Measurements from ENCODE around the gene RASL10A.

RASL10A gene

GRCh38 chr22:29310863-29311339 lies 4.6 kb downstream of the RASL10A start:
- Mint-ChIP-seq H3K36me3 (ENCODE audit: insufficient read depth) (peaks cover 7% of the 10 kb centered on the region), H3K4me3 (no peak overlapping the region), H3K4me1 (ENCODE audit: low read depth in 2 of 2) (peaks cover 28 to 39% of the 10 kb centered on the region in 2 donors), H3K27me3 (peaks cover 37 to 39% of the 10 kb centered on the region in 2 donors), H3K9me3 (no peaks in the 10 kb centered on the region), H3K27ac (no peak overlapping the region)
- ATAC-seq (replicated peaks) (peak; percentile 46), DNase-seq (peak in 2 of 3 experiments; percentile 31 to 35)

GRCh38 chr22:29310065-29310862 lies 5.2 kb downstream of the RASL10A start:
- no peak overlapping the region for H3K4me3 Mint-ChIP-seq
- peaks cover 28 to 42% of the 10 kb centered on the region in 2 donors for H3K4me1 Mint-ChIP-seq (ENCODE audit: low read depth in 2 of 2)
- H3K36me3 Mint-ChIP-seq (ENCODE audit: insufficient read depth): peaks cover 7% of the 10 kb centered on the region
- H3K9me3 Mint-ChIP-seq: no peaks in the 10 kb centered on the region
- no peak overlapping the region for H3K27ac Mint-ChIP-seq
- ATAC-seq (replicated peaks) (no peak), DNase-seq (no peak)
- peaks cover 40 to 45% of the 10 kb centered on the region in 2 donors for H3K27me3 Mint-ChIP-seq

- Mint-ChIP-seq H3K27ac (no peak overlapping the region), H3K27me3 (peaks cover 44 to 48% of the 10 kb centered on the region in 2 donors), H3K4me3 (peak overlapping the region; percentile 25 to 57), H3K4me1 (ENCODE audit: low read depth in 2 of 2) (peaks cover 26 to 39% of the 10 kb centered on the region in 2 donors), H3K36me3 (ENCODE audit: insufficient read depth) (peaks cover 11% of the 10 kb centered on the region), H3K9me3 (no peaks in the 10 kb centered on the region)
- DNase-seq (no peak), ATAC-seq (replicated peaks) (no peak)
These were observed 6.0 kb downstream of the RASL10A start for GRCh38 chr22:29309332-29310064.

GRCh38 chr22:29308791-29309262 lies 6.7 kb downstream of the RASL10A start:
- Mint-ChIP-seq H3K27ac (no peak overlapping the region), H3K4me1 (ENCODE audit: low read depth in 2 of 2) (peaks cover 19 to 32% of the 10 kb centered on the region in 2 donors), H3K36me3 (ENCODE audit: insufficient read depth) (peaks cover 11% of the 10 kb centered on the region), H3K9me3 (no peaks in the 10 kb centered on the region), H3K4me3 (peak overlapping the region; percentile 34 to 57), H3K27me3 (peaks cover 39 to 42% of the 10 kb centered on the region in 2 donors)
- DNase-seq: peak; percentile 31 to 45 (median 38)
- ATAC-seq (replicated peaks): peak; percentile 71

GRCh38 chr22:29308148-29308790 lies 7.2 kb downstream of the RASL10A start:
- DNase-seq (no peak), ATAC-seq (replicated peaks) (no peak)
- Mint-ChIP-seq H3K27me3 (peaks cover 34 to 36% of the 10 kb centered on the region in 2 donors), H3K36me3 (ENCODE audit: insufficient read depth) (peaks cover 8% of the 10 kb centered on the region), H3K4me1 (ENCODE audit: low read depth in 2 of 2) (peaks cover 15 to 27% of the 10 kb centered on the region in 2 donors), H3K4me3 (peak overlapping the region; percentile 34 to 82), H3K9me3 (no peaks in the 10 kb centered on the region), H3K27ac (no peak overlapping the region)

- ATAC-seq (replicated peaks) (no peak), DNase-seq (no peak)
- Mint-ChIP-seq H3K27ac (peak overlapping the region in 1 of 2 donors; percentile 28), H3K9me3 (no peaks in the 10 kb centered on the region), H3K4me3 (peak overlapping the region; percentile 79 to 82), H3K36me3 (ENCODE audit: insufficient read depth) (peaks cover 8% of the 10 kb centered on the region), H3K4me1 (ENCODE audit: low read depth in 2 of 2) (peaks cover 15 to 25% of the 10 kb centered on the region in 2 donors), H3K27me3 (peaks cover 28 to 30% of the 10 kb centered on the region in 2 donors)
These were observed 7.8 kb downstream of the RASL10A start for GRCh38 chr22:29307596-29308147.

- peaks cover 11% of the 10 kb centered on the region for H3K36me3 Mint-ChIP-seq (ENCODE audit: insufficient read depth)
- ATAC-seq (replicated peaks): peak; percentile 37
- H3K27ac Mint-ChIP-seq: peak overlapping the region in 1 of 2 donors; percentile 28
- H3K4me3 Mint-ChIP-seq: peak overlapping the region; percentile 83 to 86
- H3K4me1 Mint-ChIP-seq (ENCODE audit: low read depth in 2 of 2): peaks cover 15 to 25% of the 10 kb centered on the region in 2 donors
- H3K27me3 Mint-ChIP-seq: peaks cover 21 to 23% of the 10 kb centered on the region in 2 donors
- H3K9me3 Mint-ChIP-seq: no peaks in the 10 kb centered on the region
- DNase-seq: peak in 1 of 3 experiments; percentile 18
These were observed 8.5 kb downstream of the RASL10A start for GRCh38 chr22:29306835-29307595.

GRCh38 chr22:29306175-29306834 lies 9.2 kb downstream of the RASL10A start, which contains the start of gene GAS2L1:
GAS2L1 (plus strand) TSS chr22:29306650; CDS start chr22:29308106, 1,456 bp downstream.
- peaks cover 15% of the 10 kb centered on the region for H3K36me3 Mint-ChIP-seq (ENCODE audit: insufficient read depth)
- DNase-seq (peak in 2 of 3 experiments; percentile 26 to 38), ATAC-seq (replicated peaks) (peak; percentile 53)
- H3K27me3 Mint-ChIP-seq: peaks cover 19 to 21% of the 10 kb centered on the region in 2 donors
- H3K4me3 Mint-ChIP-seq: peak within 1 kb of the TSS; percentile 83 to 86
- peaks cover 16 to 26% of the 10 kb centered on the region in 2 donors for H3K4me1 Mint-ChIP-seq (ENCODE audit: low read depth in 2 of 2)
- H3K9me3 Mint-ChIP-seq: no peaks in the 10 kb centered on the region
- peak within 1 kb of the TSS in 1 of 2 donors; percentile 38 for H3K27ac Mint-ChIP-seq

GRCh38 chr22:29305836-29306174 lies 9.7 kb downstream of the RASL10A start:
- H3K27me3 Mint-ChIP-seq: peaks cover 19 to 21% of the 10 kb centered on the region in 2 donors
- peaks cover 21 to 23% of the 10 kb centered on the region in 2 donors for H3K4me1 Mint-ChIP-seq (ENCODE audit: low read depth in 2 of 2)

GRCh38 chr22:29302681-29303465 lies 12.6 kb downstream of the RASL10A start:
- Mint-ChIP-seq H3K36me3 (ENCODE audit: insufficient read depth) (peaks cover 50% of the 10 kb centered on the region), H3K27ac (no peak overlapping the region), H3K4me1 (ENCODE audit: low read depth in 2 of 2) (peaks cover 15 to 20% of the 10 kb centered on the region in 2 donors), H3K27me3 (peaks cover 19 to 21% of the 10 kb centered on the region in 2 donors), H3K9me3 (no peaks in the 10 kb centered on the region), H3K4me3 (no peak overlapping the region)
- DNase-seq (no peak), ATAC-seq (replicated peaks) (no peak)

More at GRCh38 chr22:29305836-29306174, 9.7 kb downstream of the RASL10A start:
- H3K36me3 Mint-ChIP-seq (ENCODE audit: insufficient read depth): peaks cover 20% of the 10 kb centered on the region
- no peaks in the 10 kb centered on the region for H3K9me3 Mint-ChIP-seq
- no peak for DNase-seq
- no peak for ATAC-seq (replicated peaks)
- peak overlapping the region; percentile 83 to 86 for H3K4me3 Mint-ChIP-seq
- peak overlapping the region in 1 of 2 donors; percentile 38 for H3K27ac Mint-ChIP-seq

- no peaks in the 10 kb centered on the region for H3K9me3 Mint-ChIP-seq
- peaks cover 15 to 19% of the 10 kb centered on the region in 2 donors for H3K4me1 Mint-ChIP-seq (ENCODE audit: low read depth in 2 of 2)
These were observed 13.2 kb downstream of the RASL10A start for GRCh38 chr22:29302402-29302680.

More at GRCh38 chr22:29302402-29302680, 13.2 kb downstream of the RASL10A start:
- ATAC-seq (replicated peaks) (no peak), DNase-seq (no peak)
- no peak overlapping the region for H3K4me3 Mint-ChIP-seq
- H3K27me3 Mint-ChIP-seq: peaks cover 19 to 21% of the 10 kb centered on the region in 2 donors
- H3K27ac Mint-ChIP-seq: no peak overlapping the region
- H3K36me3 Mint-ChIP-seq (ENCODE audit: insufficient read depth): peaks cover 55% of the 10 kb centered on the region

All from effector memory CD8-positive, alpha-beta T cell (primary cell).